DMS79 treated with DMSO at 0.1 percent for 48 hours (cell line): ENCODE results near the gene MEF2B.

Experiments
- DNase-seq: peaks from one replicate; lab custom pipeline; 2025; lab: John Stamatoyannopoulos, UW

Gene MEF2B

GRCh38 chr19:19170053-19170872 is at the start of gene MEF2B:
Gene MEF2B, minus strand, starts transcription at chr19:19170263. Its CDS starts 19,528 bp downstream, at chr19:19150735.
- peak; percentile 70 for DNase-seq

- DNase-seq: no peak
Measured at GRCh38 chr19:19218911-19219310, 48.8 kb upstream of the MEF2B start.

- no peak for DNase-seq
Measured at GRCh38 chr19:19217099-19217498, 47.0 kb upstream of the MEF2B start.

GRCh38 chr19:19215792-19216191 is 45.7 kb upstream of the MEF2B start:
- no peak for DNase-seq

GRCh38 chr19:19214892-19215291 is 44.8 kb upstream of the MEF2B start:
- no peak for DNase-seq

GRCh38 chr19:19214159-19214490 is 44.1 kb upstream of the MEF2B start:
- DNase-seq: no peak

- DNase-seq: no peak
Measured at GRCh38 chr19:19213426-19214158, 43.5 kb upstream of the MEF2B start.

- DNase-seq: no peak
Measured at GRCh38 chr19:19212916-19213315, 42.9 kb upstream of the MEF2B start.

- peak; percentile 54 for DNase-seq
Measured at GRCh38 chr19:19211499-19212420, 41.7 kb upstream of the MEF2B start, which contains the start of gene NCAN. Gene NCAN, plus strand, starts transcription at chr19:19211958. Its CDS starts 4,996 bp downstream, at chr19:19216954.

GRCh38 chr19:19209372-19209771 is 39.3 kb upstream of the MEF2B start:
- peak; percentile 27 for DNase-seq

GRCh38 chr19:19207637-19208572 is 37.8 kb upstream of the MEF2B start:
- DNase-seq: no peak

- no peak for DNase-seq
Measured at GRCh38 chr19:19206938-19207337, 36.9 kb upstream of the MEF2B start.

- DNase-seq: no peak
Measured at GRCh38 chr19:19205416-19206410, 35.6 kb upstream of the MEF2B start.

GRCh38 chr19:19204181-19204580 is 34.1 kb upstream of the MEF2B start:
- no peak for DNase-seq

GRCh38 chr19:19203012-19203856 is 33.2 kb upstream of the MEF2B start, which contains the start of gene NR2C2AP:
Gene NR2C2AP, minus strand, starts transcription at chr19:19203414. Its CDS starts 354 bp downstream, at chr19:19203060.
- DNase-seq: peak; percentile 85

GRCh38 chr19:19202707-19203011 is 32.6 kb upstream of the MEF2B start:
- no peak for DNase-seq

GRCh38 chr19:19201697-19202630 is 31.9 kb upstream of the MEF2B start:
- DNase-seq: no peak

GRCh38 chr19:19193926-19194325 is 23.9 kb upstream of the MEF2B start:
- DNase-seq: no peak
